SK-N-SH (cell line): Measurements from ENCODE around the gene NIPAL3. TPM values are rescaled to one million over a fixed set of nuclear protein-coding genes. Genes with fewer than 3 reads are reported as not detected.

Experiments
- CTCF ChIA-PET: fragments of 300-600, 350-600 bp; formaldehyde crosslinking; extraction: SDS; loops from one replicate; lab custom pipeline; 2021; lab: Yijun Ruan, JAX
- POLR2A ChIA-PET: fragments of 350-600 bp; sonication (Branson Sonifier 250); formaldehyde crosslinking; extraction: SDS; loops from one replicate; lab custom pipeline; 2020; ENCODE audit warnings: antibody characterized with exemption, inconsistent platforms; lab: Yijun Ruan, JAX
- DNase-seq: peaks from one replicate; pipeline ENCODE4 v3.0.0; 2012
- H2AFZ ChIP-seq: fragments of 200-600 bp; sonication (generic); 2 replicates; pipeline ENCODE4 v1.8.1; 2016; ENCODE audit warnings: antibody characterized with exemption, mild to moderate bottlenecking, low read depth
- H3F3A ChIP-seq: fragments of 200-600 bp; sonication (generic); replicated peaks from 2 replicates; pipeline ENCODE3; 2016; ENCODE audit warnings: antibody characterized with exemption, mild to moderate bottlenecking; ENCODE audit not compliant: insufficient read depth
- H3K27ac ChIP-seq, 2 experiments: fragments of 200-500 bp in 1 of 2; fragments of 200-600 bp in 1 of 2; sonication (Bioruptor generic) in 1 of 2; sonication (generic), shearing (Covaris generic) in 1 of 2; 2 replicates each; pipeline versions ENCODE4 v1.5.1 to v1.6.1; 2014 to 2016; ENCODE audit warnings: low read depth in 2 of 2, inconsistent platforms in 1 of 2, low read length in 1 of 2, mild to moderate bottlenecking in 1 of 2, mixed read lengths in 1 of 2
- H3K27me3 ChIP-seq: fragments of 200-600 bp; sonication (generic), shearing (Covaris generic); 2 replicates; pipeline ENCODE4 v1.6.1; 2016; ENCODE audit warnings: mixed run types; ENCODE audit not compliant: insufficient read depth
- H3K36me3 ChIP-seq, 2 experiments: fragments of 200-500 bp in 1 of 2; fragments of 200-600 bp in 1 of 2; sonication (Bioruptor generic) in 1 of 2; sonication (generic) in 1 of 2; replicated peaks in 1 of 2; 2 replicates each; pipeline versions ENCODE3 to v1.5.1; 2014 to 2016; ENCODE audit warnings: low read length in 1 of 2, mild to moderate bottlenecking in 1 of 2; ENCODE audit not compliant: insufficient read depth in 2 of 2, control insufficient read depth in 1 of 2
- H3K4me1 ChIP-seq, 2 experiments: fragments of 200-500 bp in 1 of 2; fragments of 200-600 bp in 1 of 2; sonication (Bioruptor generic) in 1 of 2; sonication (generic), shearing (Covaris generic) in 1 of 2; 2 replicates each; pipeline versions ENCODE4 v1.5.1 to v1.6.1; 2014 to 2016; ENCODE audit warnings: low read depth in 1 of 2, low read length in 1 of 2, mixed run types in 1 of 2; ENCODE audit not compliant: insufficient read depth in 2 of 2, control insufficient read depth in 1 of 2
- H3K4me2 ChIP-seq: fragments of 200-600 bp; sonication (generic), shearing (Covaris generic); 2 replicates; pipeline ENCODE4 v1.6.1; 2017; ENCODE audit warnings: mixed run types
- H3K4me3 ChIP-seq, 2 experiments: fragments of 200-500 bp in 1 of 2; fragments of 200-600 bp in 1 of 2; sonication (Bioruptor generic) in 1 of 2; sonication (generic), shearing (Covaris generic) in 1 of 2; 2 replicates each; pipeline versions ENCODE4 v1.5.1 to v1.8.1; 2014 to 2016; ENCODE audit warnings: low read depth in 2 of 2, inconsistent platforms in 1 of 2, low read length in 1 of 2, mild to moderate bottlenecking in 1 of 2, mixed read lengths in 1 of 2, moderate library complexity in 1 of 2
- H3K79me2 ChIP-seq: fragments of 200-600 bp; sonication (generic); 2 replicates; pipeline ENCODE4 v1.8.1; 2017; ENCODE audit warnings: mild to moderate bottlenecking; ENCODE audit not compliant: insufficient read depth
- H3K9ac ChIP-seq: fragments of 200-600 bp; sonication (generic); 2 replicates; pipeline ENCODE4 v1.6.1; 2017; ENCODE audit warnings: mixed run types
- H3K9me2 ChIP-seq: fragments of 200-600 bp; sonication (generic); 2 replicates; pipeline ENCODE4 v1.6.1; 2017; ENCODE audit warnings: mixed run types
- H3K9me3 ChIP-seq: fragments of 200-600 bp; sonication (generic); 2 replicates; pipeline ENCODE4 v1.6.1; 2017; ENCODE audit warnings: mixed run types, mild to moderate bottlenecking, moderate library complexity
- H4K20me1 ChIP-seq: fragments of 200-600 bp; sonication (generic); 2 replicates; pipeline ENCODE4 v1.6.1; 2017; ENCODE audit warnings: mild to moderate bottlenecking, mixed run types; ENCODE audit not compliant: insufficient read depth
- CHD2 ChIP-seq: fragments of 150-350 bp; IDR thresholded peaks from 2 replicates; pipeline ENCODE4 v1.6.1; 2018; ENCODE audit warnings: low read length; ENCODE audit not compliant: partially characterized antibody
- ELF1 ChIP-seq: IDR thresholded peaks from 2 replicates; pipeline ENCODE4 v1.4.0; 2012
- EZH2phosphoT487 ChIP-seq: fragments of 200-600 bp; sonication (generic); IDR thresholded peaks from 2 replicates; pipeline ENCODE4 v1.6.1; 2017; ENCODE audit warnings: low read depth, mixed run types, mild to moderate bottlenecking, antibody characterized with exemption, moderate library complexity, borderline replicate concordance
- FOXJ3 ChIP-seq: sonication (generic); formaldehyde crosslinking; IDR thresholded peaks from 2 replicates; pipeline ENCODE4 v1.5.1; 2020; ENCODE audit warnings: mild to moderate bottlenecking, missing genetic modification reagents
- FOXM1 ChIP-seq: IDR thresholded peaks from 2 replicates; pipeline ENCODE4 v1.4.0; 2012; ENCODE audit warnings: low read depth, mild to moderate bottlenecking
- GABPA ChIP-seq: IDR thresholded peaks from 2 replicates; pipeline ENCODE4 v1.4.0; 2012; ENCODE audit warnings: low read depth, mild to moderate bottlenecking
- GATA2 ChIP-seq: sonication (generic); formaldehyde crosslinking; IDR thresholded peaks from 2 replicates; pipeline ENCODE4 v1.5.0; 2020; ENCODE audit warnings: mild to moderate bottlenecking, missing genetic modification reagents
- JUND ChIP-seq: IDR thresholded peaks from 2 replicates; pipeline ENCODE4 v1.4.0; 2012
- MEF2A ChIP-seq: IDR thresholded peaks from 2 replicates; pipeline ENCODE4 v1.4.0; 2012; ENCODE audit warnings: low read depth, borderline replicate concordance
- NFIC ChIP-seq: IDR thresholded peaks from 2 replicates; pipeline ENCODE4 v1.4.0; 2012; ENCODE audit warnings: borderline replicate concordance
- RAD21 ChIP-seq: IDR thresholded peaks from 2 replicates; pipeline ENCODE4 v1.6.1; 2012; ENCODE audit warnings: mild to moderate bottlenecking, low read length
- RCOR1 ChIP-seq: fragments of 150-350 bp; IDR thresholded peaks from 2 replicates; pipeline ENCODE4 v1.6.1; 2017; ENCODE audit warnings: antibody characterized with exemption, low read length
- RXRA ChIP-seq: IDR thresholded peaks from 2 replicates; pipeline ENCODE4 v1.4.0; 2012; ENCODE audit warnings: low read depth, mild to moderate bottlenecking, borderline replicate concordance
- TAF1 ChIP-seq: IDR thresholded peaks from 2 replicates; pipeline ENCODE4 v1.6.1; 2012; ENCODE audit warnings: low read depth, mild to moderate bottlenecking, low read length, moderate library complexity, borderline replicate concordance
- WGBS: methylation state at CpG from one replicate; pipeline ENCODE4 v1.1.6; 2017; ENCODE audit warnings: low lambda C conversion rate; 5-methylcytosine and 5-hydroxymethylcytosine counted together
- polyA plus RNA-seq, 3 experiments: library from polyadenylated mRNA; depleted of rRNA; stranded (reverse); fragments of >200 nt; gene quantifications; 2 replicates each; pipeline ENCODE4 v1.2.3, GENCODE V29; 2012
- TF ChIP-seq, protein P1 (sequence below): IDR thresholded peaks from 2 replicates; pipeline ENCODE4 v1.4.0; 2012; ENCODE audit warnings: low read depth, borderline replicate concordance
- TF ChIP-seq, protein P2 (sequence below): fragments of 200-600 bp; sonication (generic); IDR thresholded peaks from 2 replicates; pipeline ENCODE4 v1.6.1; 2017; ENCODE audit warnings: antibody characterized with exemption, mild to moderate bottlenecking, moderate library complexity
- TF ChIP-seq, protein P3 (sequence below): fragments of 150-350 bp; IDR thresholded peaks from 2 replicates; pipeline ENCODE4 v1.6.1; 2016; ENCODE audit warnings: mild to moderate bottlenecking, low read depth, low read length
- TF ChIP-seq, protein P4 (sequence below): IDR thresholded peaks from 2 replicates; pipeline ENCODE4 v1.4.0; 2012; ENCODE audit warnings: low read depth
- TF ChIP-seq, protein P5 (sequence below): IDR thresholded peaks from 2 replicates; pipeline ENCODE4; 2012

NIPAL3 gene
- polyA plus RNA-seq, 1 of the 3 experiments (the other 2 are of a cell fraction): 20.3 TPM

DNA sequence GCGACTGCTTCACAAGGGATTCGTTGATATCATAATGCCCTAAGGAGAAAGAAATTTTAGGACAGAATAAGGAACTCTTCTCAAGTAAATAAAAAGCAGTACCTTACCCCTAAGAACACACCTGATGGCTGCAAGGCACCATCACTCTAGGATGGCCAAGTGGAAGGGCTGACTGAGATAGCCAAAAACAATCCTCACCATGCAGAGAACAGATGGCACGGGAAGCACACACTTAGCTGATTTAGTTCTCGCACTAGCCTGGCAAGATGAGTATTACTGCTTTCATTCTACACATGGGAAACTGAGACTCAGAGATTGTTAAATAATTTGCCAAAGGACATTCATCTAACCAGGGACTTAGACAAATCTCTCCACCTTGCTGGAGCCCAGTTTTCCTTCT lies 45.8 kb upstream of the NIPAL3 start:
- H2AFZ ChIP-seq: no peak overlapping the region
- no peak overlapping the region for H3K4me2 ChIP-seq
- no peaks in the 10 kb centered on the region for H3K36me3 ChIP-seq
- peaks cover 4 to 10% of the 10 kb centered on the region in 2 experiments for H3K4me1 ChIP-seq
- no peak overlapping the region for H3K9ac ChIP-seq
- no peak overlapping the region for H3K4me3 ChIP-seq
- H3K9me3 ChIP-seq: no peaks in the 10 kb centered on the region
- TF ChIP-seq, protein P1, sequence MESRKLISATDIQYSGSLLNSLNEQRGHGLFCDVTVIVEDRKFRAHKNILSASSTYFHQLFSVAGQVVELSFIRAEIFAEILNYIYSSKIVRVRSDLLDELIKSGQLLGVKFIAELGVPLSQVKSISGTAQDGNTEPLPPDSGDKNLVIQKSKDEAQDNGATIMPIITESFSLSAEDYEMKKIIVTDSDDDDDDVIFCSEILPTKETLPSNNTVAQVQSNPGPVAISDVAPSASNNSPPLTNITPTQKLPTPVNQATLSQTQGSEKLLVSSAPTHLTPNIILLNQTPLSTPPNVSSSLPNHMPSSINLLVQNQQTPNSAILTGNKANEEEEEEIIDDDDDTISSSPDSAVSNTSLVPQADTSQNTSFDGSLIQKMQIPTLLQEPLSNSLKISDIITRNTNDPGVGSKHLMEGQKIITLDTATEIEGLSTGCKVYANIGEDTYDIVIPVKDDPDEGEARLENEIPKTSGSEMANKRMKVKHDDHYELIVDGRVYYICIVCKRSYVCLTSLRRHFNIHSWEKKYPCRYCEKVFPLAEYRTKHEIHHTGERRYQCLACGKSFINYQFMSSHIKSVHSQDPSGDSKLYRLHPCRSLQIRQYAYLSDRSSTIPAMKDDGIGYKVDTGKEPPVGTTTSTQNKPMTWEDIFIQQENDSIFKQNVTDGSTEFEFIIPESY: no peak
- TF ChIP-seq GABPA (no peak), FOXJ3 (CRISPR knock-in tag) (no peak), CHD2 (no peak), RXRA (no peak), FOXM1 (no peak), JUND (no peak), ELF1 (no peak), EZH2phosphoT487 (no peak), NFIC (no peak), TAF1 (no peak), RCOR1 (no peak), MEF2A (no peak), RAD21 (no peak), GATA2 (CRISPR knock-in tag) (no peak)
- TF ChIP-seq, protein P2, sequence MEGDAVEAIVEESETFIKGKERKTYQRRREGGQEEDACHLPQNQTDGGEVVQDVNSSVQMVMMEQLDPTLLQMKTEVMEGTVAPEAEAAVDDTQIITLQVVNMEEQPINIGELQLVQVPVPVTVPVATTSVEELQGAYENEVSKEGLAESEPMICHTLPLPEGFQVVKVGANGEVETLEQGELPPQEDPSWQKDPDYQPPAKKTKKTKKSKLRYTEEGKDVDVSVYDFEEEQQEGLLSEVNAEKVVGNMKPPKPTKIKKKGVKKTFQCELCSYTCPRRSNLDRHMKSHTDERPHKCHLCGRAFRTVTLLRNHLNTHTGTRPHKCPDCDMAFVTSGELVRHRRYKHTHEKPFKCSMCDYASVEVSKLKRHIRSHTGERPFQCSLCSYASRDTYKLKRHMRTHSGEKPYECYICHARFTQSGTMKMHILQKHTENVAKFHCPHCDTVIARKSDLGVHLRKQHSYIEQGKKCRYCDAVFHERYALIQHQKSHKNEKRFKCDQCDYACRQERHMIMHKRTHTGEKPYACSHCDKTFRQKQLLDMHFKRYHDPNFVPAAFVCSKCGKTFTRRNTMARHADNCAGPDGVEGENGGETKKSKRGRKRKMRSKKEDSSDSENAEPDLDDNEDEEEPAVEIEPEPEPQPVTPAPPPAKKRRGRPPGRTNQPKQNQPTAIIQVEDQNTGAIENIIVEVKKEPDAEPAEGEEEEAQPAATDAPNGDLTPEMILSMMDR: no peak
- TF ChIP-seq, protein P3, sequence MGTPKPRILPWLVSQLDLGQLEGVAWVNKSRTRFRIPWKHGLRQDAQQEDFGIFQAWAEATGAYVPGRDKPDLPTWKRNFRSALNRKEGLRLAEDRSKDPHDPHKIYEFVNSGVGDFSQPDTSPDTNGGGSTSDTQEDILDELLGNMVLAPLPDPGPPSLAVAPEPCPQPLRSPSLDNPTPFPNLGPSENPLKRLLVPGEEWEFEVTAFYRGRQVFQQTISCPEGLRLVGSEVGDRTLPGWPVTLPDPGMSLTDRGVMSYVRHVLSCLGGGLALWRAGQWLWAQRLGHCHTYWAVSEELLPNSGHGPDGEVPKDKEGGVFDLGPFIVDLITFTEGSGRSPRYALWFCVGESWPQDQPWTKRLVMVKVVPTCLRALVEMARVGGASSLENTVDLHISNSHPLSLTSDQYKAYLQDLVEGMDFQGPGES: no peak
- TF ChIP-seq, protein P4, sequence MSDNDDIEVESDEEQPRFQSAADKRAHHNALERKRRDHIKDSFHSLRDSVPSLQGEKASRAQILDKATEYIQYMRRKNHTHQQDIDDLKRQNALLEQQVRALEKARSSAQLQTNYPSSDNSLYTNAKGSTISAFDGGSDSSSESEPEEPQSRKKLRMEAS: no peak
- TF ChIP-seq, protein P5, sequence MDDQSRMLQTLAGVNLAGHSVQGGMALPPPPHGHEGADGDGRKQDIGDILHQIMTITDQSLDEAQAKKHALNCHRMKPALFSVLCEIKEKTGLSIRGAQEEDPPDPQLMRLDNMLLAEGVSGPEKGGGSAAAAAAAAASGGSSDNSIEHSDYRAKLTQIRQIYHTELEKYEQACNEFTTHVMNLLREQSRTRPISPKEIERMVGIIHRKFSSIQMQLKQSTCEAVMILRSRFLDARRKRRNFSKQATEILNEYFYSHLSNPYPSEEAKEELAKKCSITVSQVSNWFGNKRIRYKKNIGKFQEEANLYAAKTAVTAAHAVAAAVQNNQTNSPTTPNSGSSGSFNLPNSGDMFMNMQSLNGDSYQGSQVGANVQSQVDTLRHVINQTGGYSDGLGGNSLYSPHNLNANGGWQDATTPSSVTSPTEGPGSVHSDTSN: no peak
- 90% methylated on average over 4 of the region's 4 CpGs for WGBS
- peaks cover 4% of the 10 kb centered on the region for H3F3A ChIP-seq
- no peak overlapping the region for H3K27ac ChIP-seq
- H3K9me2 ChIP-seq: no peaks in the 10 kb centered on the region
- ChIA-PET POLR2A (no interaction called here), CTCF (interaction anchor here (1.8 kb wide), 1 partner anchor 22 kb away, joined by 7 read pairs; no protein-coding TSS in a partner anchor)
- no peaks in the 10 kb centered on the region for H3K79me2 ChIP-seq
- no peaks in the 10 kb centered on the region for H4K20me1 ChIP-seq
- no peaks in the 10 kb centered on the region for H3K27me3 ChIP-seq
- DNase-seq: no peak
